Natural killer cell (primary cell): Measurements from ENCODE around the gene SNN. TPM values are rescaled to one million over a fixed set of nuclear protein-coding genes. Genes with fewer than 3 reads are reported as not detected.
A peak's percentile ranks its signal among the peaks of the same experiment; 100 is the strongest.

Experiments
- ATAC-seq, 3 donors: fragments of 150-1000 bp in 2 of 3; fragments of 200-7000 bp in 1 of 3; cut with Tn5 transposase; 1 replicate in 1 of 3; 2 replicates in 2 of 3; pipeline ENCODE4 v1.10.0; 2021; ENCODE audit warnings: mild to moderate bottlenecking in 2 of 3, moderate library complexity in 2 of 3
- DNase-seq, 2 donors: peaks; one replicate each; pipeline versions ENCODE4 v3.0.0 to v3.0.0-alpha.2; 2013 to 2021; ENCODE audit warnings: mixed read lengths in 1 of 2
- H3K27ac ChIP-seq: one replicate; pipeline ENCODE4 v1.5.1; 2013; ENCODE audit warnings: mild to moderate bottlenecking, low read length
- H3K27me3 ChIP-seq: one replicate; pipeline ENCODE4 v1.6.1; 2013; ENCODE audit warnings: low read length; ENCODE audit not compliant: control insufficient read depth, insufficient read depth
- H3K36me3 ChIP-seq: one replicate; pipeline ENCODE4 v1.6.1; 2013; ENCODE audit warnings: low read length; ENCODE audit not compliant: control insufficient read depth, insufficient read depth
- H3K4me1 ChIP-seq: one replicate; pipeline ENCODE4 v1.6.1; 2013; ENCODE audit warnings: low read length; ENCODE audit not compliant: control insufficient read depth, insufficient read depth
- H3K4me3 ChIP-seq: one replicate; pipeline ENCODE4 v1.5.1; 2013; ENCODE audit warnings: low read length
- H3K9me3 ChIP-seq: one replicate; pipeline ENCODE4 v1.6.1; 2013; ENCODE audit warnings: low read length; ENCODE audit not compliant: control insufficient read depth, insufficient read depth
- H3K27ac Mint-ChIP-seq, 2 donors: one replicate each; pipeline ENCODE4 v1.8.0; 2022; ENCODE audit warnings: mild to moderate bottlenecking in 2 of 2, mixed read lengths in 2 of 2, moderate library complexity in 1 of 2
- H3K27me3 Mint-ChIP-seq, 2 donors: one replicate each; pipeline ENCODE4 v1.8.0; 2022; ENCODE audit warnings: low read depth in 2 of 2, mixed read lengths in 2 of 2
- H3K36me3 Mint-ChIP-seq: one replicate; pipeline ENCODE4 v1.8.0; 2022; ENCODE audit warnings: mixed read lengths
- H3K4me1 Mint-ChIP-seq, 2 donors: one replicate each; pipeline ENCODE4 v1.8.0; 2022; ENCODE audit warnings: mixed read lengths in 2 of 2
- H3K4me3 Mint-ChIP-seq: one replicate; pipeline ENCODE4 v1.8.0; 2022; ENCODE audit warnings: mild to moderate bottlenecking, moderate library complexity, mixed read lengths
- H3K9me3 Mint-ChIP-seq, 2 donors: one replicate each; pipeline ENCODE4 v1.8.0; 2022; ENCODE audit warnings: mixed read lengths in 2 of 2
- WGBS: methylation state at CpG from one replicate; pipeline ENCODE4 v1.1.7; 2013; ENCODE audit warnings: missing lambda C conversion rate; ENCODE audit not compliant: insufficient coverage; 5-methylcytosine and 5-hydroxymethylcytosine counted together
- intact Hi-C: fragments of 100-400 bp; cut with micrococcal nuclease; formaldehyde crosslinking; loops from one replicate; pipeline ENCODE4 v1.14.2; 2022
- total RNA-seq, 4 donors: library from RNA; stranded (reverse); fragments of 120-200 nt in 1 of 4; gene quantifications; one replicate each; pipeline versions ENCODE4 v1.2.3 to v1.2.4, GENCODE V29; 2013 to 2022
- TF ChIP-seq, protein P1 (sequence below): fragments of 200-600 bp; IDR thresholded peaks from one replicate; pipeline ENCODE4 v1.8.0; 2022; ENCODE audit warnings: antibody characterized with exemption

Gene SNN
- total RNA-seq, 3 donors from 2014 or later (not counting 1 experiment from before 2014, with no cell fraction given): 5.3 to 20.0 (median 12.5) TPM

DNA sequence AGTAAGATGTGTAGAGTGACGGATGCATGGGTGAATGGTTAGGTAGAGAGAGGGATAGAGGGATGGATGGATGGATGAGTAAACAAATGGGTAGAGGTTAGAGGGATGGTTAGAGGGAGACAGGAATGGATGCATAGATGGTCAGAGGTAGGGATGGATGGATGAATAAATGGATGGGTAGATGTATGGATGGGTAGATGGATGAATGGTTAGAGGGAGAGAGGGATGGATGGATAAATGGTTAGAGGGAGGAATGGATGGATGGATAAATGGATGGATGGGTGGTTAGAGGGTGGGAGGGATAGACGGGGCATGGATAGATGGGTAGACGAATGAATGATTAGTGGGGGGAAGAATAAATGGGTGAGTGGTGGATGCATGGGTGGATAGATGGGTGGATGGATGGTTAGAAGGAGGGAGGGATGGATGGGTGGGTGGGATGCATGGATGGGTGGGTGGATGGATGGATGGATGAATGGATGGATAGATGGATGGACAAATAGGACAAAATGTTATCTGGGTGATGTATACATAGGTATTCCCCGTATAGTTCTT lies 29.2 kb upstream of the SNN start:
- Mint-ChIP-seq H3K27ac (no peak overlapping the region), H3K9me3 (no peaks in the 10 kb centered on the region), H3K27me3 (peaks cover 0 to 10% of the 10 kb centered on the region in 2 donors), H3K36me3 (no peaks in the 10 kb centered on the region), H3K4me1 (peaks cover 26 to 36% of the 10 kb centered on the region in 2 donors), H3K4me3 (no peak overlapping the region)
- Histone ChIP-seq H3K36me3 (no peaks in the 10 kb centered on the region), H3K9me3 (no peaks in the 10 kb centered on the region), H3K27ac (no peak overlapping the region), H3K4me3 (no peak overlapping the region), H3K27me3 (no peaks in the 10 kb centered on the region), H3K4me1 (peaks cover 24% of the 10 kb centered on the region)
- intact Hi-C loops: no loop called here
- no peak for DNase-seq
- 33% methylated on average over 3 of the region's 4 CpGs for WGBS
- ATAC-seq: no peak
- TF ChIP-seq, protein P1, sequence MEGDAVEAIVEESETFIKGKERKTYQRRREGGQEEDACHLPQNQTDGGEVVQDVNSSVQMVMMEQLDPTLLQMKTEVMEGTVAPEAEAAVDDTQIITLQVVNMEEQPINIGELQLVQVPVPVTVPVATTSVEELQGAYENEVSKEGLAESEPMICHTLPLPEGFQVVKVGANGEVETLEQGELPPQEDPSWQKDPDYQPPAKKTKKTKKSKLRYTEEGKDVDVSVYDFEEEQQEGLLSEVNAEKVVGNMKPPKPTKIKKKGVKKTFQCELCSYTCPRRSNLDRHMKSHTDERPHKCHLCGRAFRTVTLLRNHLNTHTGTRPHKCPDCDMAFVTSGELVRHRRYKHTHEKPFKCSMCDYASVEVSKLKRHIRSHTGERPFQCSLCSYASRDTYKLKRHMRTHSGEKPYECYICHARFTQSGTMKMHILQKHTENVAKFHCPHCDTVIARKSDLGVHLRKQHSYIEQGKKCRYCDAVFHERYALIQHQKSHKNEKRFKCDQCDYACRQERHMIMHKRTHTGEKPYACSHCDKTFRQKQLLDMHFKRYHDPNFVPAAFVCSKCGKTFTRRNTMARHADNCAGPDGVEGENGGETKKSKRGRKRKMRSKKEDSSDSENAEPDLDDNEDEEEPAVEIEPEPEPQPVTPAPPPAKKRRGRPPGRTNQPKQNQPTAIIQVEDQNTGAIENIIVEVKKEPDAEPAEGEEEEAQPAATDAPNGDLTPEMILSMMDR: no peak

DNA sequence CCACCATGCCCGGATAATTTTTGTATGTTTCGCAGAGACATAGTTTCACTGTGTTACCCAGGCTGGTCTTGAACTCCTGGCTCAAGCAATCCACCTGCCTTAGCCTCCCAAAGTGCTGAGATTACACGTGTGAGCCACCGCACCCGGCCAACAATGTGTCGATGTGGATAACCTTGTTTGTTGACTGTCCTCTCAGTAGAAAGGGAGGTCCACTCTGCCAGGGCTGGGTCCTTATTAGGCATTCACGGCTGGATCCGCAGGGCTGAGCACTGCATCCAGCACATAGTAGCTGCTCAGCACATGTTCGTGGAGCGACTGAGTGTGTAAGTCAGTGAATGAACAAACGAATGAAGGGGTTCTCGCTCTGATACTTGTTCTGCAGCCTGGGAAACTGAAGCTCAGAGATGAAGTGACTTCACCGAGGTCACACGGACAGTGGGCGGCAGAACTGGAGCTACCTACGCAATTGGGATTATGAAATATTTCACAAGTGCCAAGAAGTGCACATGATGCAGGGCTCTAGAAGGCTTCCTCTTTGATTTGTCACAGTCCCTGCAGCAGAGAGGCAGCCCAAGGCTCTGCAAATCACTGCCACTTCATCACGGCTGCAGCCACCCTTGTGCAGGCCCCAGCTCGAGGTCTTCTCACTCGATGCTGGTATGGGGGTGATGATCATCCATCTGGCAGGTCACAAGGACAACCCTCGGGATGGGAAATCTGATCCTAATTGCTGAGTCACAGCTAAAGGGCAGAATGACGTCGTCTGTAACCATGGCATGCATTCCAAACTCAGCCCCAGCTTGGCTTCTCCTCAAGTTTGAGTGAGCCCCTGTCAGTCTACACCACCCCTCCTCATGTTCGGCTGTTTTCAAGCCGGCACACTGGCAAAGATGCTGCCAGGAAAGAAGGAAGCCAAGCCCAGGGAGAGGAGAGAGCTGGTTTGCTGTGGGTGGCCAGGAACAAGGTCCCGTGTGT lies 28.0 kb upstream of the SNN start:
- peak overlapping the region; percentile 66 for H3K27ac ChIP-seq
- DNase-seq (peak; percentile 28 to 39), ATAC-seq (peak; percentile 72 to 92 (median 88))
- no peaks in the 10 kb centered on the region for H3K27me3 ChIP-seq
- Mint-ChIP-seq H3K27ac (peak overlapping the region; percentile 11 to 33), H3K4me3 (no peak overlapping the region), H3K4me1 (peaks cover 23 to 32% of the 10 kb centered on the region in 2 donors), H3K9me3 (no peaks in the 10 kb centered on the region), H3K27me3 (peaks cover 0 to 11% of the 10 kb centered on the region in 2 donors), H3K36me3 (no peaks in the 10 kb centered on the region)
- peaks cover 24% of the 10 kb centered on the region for H3K4me1 ChIP-seq
- H3K9me3 ChIP-seq: no peaks in the 10 kb centered on the region
- intact Hi-C loops: loop anchor here (5.0 kb wide), 1 partner anchor 233 kb away; no protein-coding TSS in a partner anchor
- 67% methylated on average over 25 of the region's 25 CpGs for WGBS
- no peak overlapping the region for H3K4me3 ChIP-seq
- no peaks in the 10 kb centered on the region for H3K36me3 ChIP-seq
- TF ChIP-seq, protein P1: no peak

DNA sequence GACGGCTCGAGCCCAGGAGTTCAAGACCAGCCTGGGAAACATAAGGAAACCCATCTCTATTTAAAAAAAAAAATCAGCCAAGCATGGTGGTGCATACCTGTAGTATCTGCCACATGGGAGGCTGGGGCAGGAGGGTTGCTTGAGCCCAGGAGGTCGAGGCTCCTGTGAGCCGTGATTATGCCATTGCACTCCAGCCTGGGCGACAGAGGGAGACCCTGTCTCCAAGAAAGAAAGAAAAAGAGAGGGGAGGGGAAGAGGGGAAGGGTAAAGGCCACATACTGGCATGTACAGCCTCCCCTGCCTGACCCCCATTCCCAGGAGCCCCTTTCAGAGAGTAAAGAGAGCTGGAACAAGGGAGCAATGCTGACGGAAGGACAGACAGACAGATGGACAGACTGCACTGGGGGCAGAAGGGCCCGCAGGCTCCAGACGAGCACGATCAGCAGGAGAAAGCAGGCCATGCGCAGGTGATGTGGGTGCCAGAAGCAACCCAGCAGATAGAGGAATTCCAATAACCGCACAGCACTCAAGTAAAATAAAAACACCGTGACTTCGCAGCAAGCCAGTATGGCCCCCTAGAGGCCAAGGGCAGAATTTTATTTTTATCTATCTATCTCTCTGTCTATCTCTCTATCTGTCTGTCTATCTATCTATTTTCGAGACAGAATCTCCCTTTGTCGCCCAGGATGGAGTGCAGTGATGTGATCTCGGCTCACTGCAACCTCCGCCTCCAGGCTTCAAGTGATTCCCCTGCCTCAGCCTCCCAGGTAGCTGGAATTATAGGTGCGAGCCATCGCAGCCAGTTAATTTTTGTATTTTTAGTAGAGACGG lies 27.1 kb upstream of the SNN start:
- 40% methylated on average over 18 of the region's 20 CpGs for WGBS
- H3K36me3 Mint-ChIP-seq: no peaks in the 10 kb centered on the region
- no peaks in the 10 kb centered on the region for H3K27me3 ChIP-seq
- H3K4me1 ChIP-seq: peaks cover 24% of the 10 kb centered on the region
- H3K27ac ChIP-seq: no peak overlapping the region
- no peaks in the 10 kb centered on the region for H3K9me3 Mint-ChIP-seq
- no peaks in the 10 kb centered on the region for H3K9me3 ChIP-seq
- ATAC-seq (peak; percentile 60 to 75 (median 74)), DNase-seq (peak in 1 of 2 donors; percentile 82)
- H3K4me1 Mint-ChIP-seq: peaks cover 19 to 25% of the 10 kb centered on the region in 2 donors
- H3K27ac Mint-ChIP-seq: peak overlapping the region; percentile 11 to 33
- no peak overlapping the region for H3K4me3 ChIP-seq
- H3K36me3 ChIP-seq: no peaks in the 10 kb centered on the region
- intact Hi-C loops: loop anchor here (1.0 to 5.0 kb wide), 2 partner anchors 109 to 234 kb away; no protein-coding TSS in a partner anchor
- H3K27me3 Mint-ChIP-seq: peaks cover 0 to 4% of the 10 kb centered on the region in 2 donors
- TF ChIP-seq, protein P1: peak; percentile 90
- no peak overlapping the region for H3K4me3 Mint-ChIP-seq
